ENCODE data around the gene FAM234B. TPM values are rescaled to one million over a fixed set of nuclear protein-coding genes. Genes with fewer than 3 reads are reported as not detected.

The FAM234B gene
- total and polyA plus RNA-seq, 2 of the 8 experiments (the other 6 are each of a cell fraction or from before 2014, with no cell fraction given) = 12.5 to 29.1 TPM

DNA sequence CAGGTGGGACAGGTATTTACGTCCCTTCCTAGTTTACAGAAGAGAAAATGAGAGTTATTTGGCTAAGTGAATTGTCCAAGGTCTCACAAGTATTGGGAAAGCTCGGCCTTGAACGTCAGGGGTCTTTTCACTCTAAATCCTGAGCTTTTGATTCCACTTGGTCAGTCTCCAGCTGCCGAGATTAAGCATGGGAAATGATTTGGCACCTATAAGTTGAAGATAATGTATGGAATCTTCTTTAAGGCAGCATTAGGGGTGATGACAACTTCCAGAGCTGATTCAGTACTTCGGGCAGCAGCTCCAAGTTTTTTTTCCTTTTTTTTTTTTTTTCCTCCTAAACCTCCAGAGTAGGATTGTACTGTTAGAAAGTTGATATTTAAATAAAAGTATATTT lies 722 bp downstream of the FAM234B start (continued):
- TF ChIP-seq CTBP2 (IDR thresholded peaks at IDR 0.05; ENCODE audit: borderline replicate concordance, insufficient read depth, insufficient read length, low read length) (no peak), GABPA (IDR thresholded peaks at IDR 0.05; ENCODE audit: borderline replicate concordance, insufficient read depth, low read length) (no peak), MAFK (IDR thresholded peaks at IDR 0.05; ENCODE audit: low read depth, low read length) (no peak)
- TF ChIP-seq, protein P1, sequence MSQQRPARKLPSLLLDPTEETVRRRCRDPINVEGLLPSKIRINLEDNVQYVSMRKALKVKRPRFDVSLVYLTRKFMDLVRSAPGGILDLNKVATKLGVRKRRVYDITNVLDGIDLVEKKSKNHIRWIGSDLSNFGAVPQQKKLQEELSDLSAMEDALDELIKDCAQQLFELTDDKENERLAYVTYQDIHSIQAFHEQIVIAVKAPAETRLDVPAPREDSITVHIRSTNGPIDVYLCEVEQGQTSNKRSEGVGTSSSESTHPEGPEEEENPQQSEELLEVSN (IDR thresholded peaks at IDR 0.05) = no peak
